ENCODE results near the gene CIITA. TPM values are rescaled to one million over a fixed set of nuclear protein-coding genes. Genes with fewer than 3 reads are reported as not detected.

Gene CIITA
- total RNA-seq, 1 experiment from 2014 or later: 0.26 TPM

DNA sequence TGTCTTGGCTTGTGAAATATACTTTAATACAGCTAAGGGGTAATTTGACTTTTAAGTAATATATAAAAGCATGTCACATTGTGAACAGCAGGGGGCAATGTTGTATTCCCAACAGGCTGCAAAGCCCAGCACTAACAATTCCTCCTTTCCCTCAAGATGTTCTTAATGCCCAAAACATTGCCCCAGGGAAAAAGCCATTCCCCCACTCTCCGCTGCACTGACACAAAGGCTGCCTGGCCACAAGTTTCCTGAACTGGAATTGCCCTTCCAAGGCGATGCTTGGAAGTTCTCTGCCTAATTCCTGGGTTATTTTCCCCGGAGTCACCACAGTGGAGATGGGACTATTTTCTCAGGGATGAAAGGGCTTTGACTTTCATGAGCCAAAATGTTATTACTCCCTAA, 94.6 kb downstream of the CIITA start:
- no peak overlapping the region for H3K4me3 Mint-ChIP-seq
- TF ChIP-seq ZNF219 (CRISPR knock-in tag; IDR thresholded peaks at IDR 0.05; ENCODE audit: borderline replicate concordance) (no peak), GABPB1 (CRISPR knock-in tag; IDR thresholded peaks at IDR 0.05) (peak; percentile 6; the same call in 1 of the 2 replicates), ZNF416 (CRISPR knock-in tag; IDR thresholded peaks at IDR 0.05) (no peak)
- TF ChIP-seq, protein P1, sequence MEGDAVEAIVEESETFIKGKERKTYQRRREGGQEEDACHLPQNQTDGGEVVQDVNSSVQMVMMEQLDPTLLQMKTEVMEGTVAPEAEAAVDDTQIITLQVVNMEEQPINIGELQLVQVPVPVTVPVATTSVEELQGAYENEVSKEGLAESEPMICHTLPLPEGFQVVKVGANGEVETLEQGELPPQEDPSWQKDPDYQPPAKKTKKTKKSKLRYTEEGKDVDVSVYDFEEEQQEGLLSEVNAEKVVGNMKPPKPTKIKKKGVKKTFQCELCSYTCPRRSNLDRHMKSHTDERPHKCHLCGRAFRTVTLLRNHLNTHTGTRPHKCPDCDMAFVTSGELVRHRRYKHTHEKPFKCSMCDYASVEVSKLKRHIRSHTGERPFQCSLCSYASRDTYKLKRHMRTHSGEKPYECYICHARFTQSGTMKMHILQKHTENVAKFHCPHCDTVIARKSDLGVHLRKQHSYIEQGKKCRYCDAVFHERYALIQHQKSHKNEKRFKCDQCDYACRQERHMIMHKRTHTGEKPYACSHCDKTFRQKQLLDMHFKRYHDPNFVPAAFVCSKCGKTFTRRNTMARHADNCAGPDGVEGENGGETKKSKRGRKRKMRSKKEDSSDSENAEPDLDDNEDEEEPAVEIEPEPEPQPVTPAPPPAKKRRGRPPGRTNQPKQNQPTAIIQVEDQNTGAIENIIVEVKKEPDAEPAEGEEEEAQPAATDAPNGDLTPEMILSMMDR (IDR thresholded peaks at IDR 0.05): peak; percentile 43
- ATAC-seq (peak; percentile 90), DNase-seq (ENCODE audit: low spot score) (peak; percentile 46)
- H3K27me3 Mint-ChIP-seq (ENCODE audit: low read depth): no peaks in the 10 kb centered on the region
- H3K9me3 Mint-ChIP-seq: no peaks in the 10 kb centered on the region
- CTCF ChIA-PET: interaction anchor here (0.5 to 1.7 kb wide), 28 partner anchors 8 to 434 kb away, joined by 3 to 17 read pairs (median 4); partner anchors contain the start of genes DEXI and SOCS1
- POLR2A ChIA-PET: no interaction called here
- no peak overlapping the region for H3K27ac Mint-ChIP-seq
- no peaks in the 10 kb centered on the region; the same call in 1 of the 2 replicates for H3K36me3 Mint-ChIP-seq
- peaks cover 5% of the 10 kb centered on the region for H3K4me1 Mint-ChIP-seq

DNA sequence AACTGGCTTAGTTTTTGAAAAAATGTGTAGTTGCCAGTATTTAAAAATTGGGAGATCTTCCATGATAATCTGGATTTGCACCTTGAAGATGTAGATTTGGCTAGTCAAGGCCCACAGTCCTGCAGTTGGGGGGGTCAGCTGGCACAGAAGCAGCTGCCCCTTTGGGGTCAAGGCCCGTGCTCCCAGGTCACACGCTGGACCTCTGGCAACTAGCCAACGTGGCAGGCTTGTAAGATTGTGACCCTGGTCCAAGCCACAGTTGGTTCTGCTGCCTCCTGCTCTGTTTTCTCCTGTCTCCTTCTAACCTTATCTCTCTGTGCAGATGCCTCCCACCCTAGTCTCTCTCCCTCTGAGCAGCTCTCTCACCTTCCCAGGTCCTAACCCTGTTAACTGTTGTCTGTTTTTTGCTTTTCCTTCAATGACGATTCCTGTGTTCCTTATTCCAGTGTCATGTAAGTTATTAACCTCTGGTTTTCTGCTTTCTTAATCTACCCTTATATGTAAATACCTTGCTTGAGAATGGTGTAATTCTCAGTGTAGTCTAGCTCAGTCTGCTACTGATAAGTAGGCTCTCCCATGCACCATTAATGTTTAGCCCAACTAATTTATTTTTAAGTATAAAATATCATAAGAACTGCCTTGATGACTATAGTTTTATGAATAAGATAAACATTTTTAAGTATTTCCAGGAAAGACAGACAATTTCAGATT, 95.3 kb downstream of the CIITA start:
- H3K27me3 Mint-ChIP-seq (ENCODE audit: low read depth): no peaks in the 10 kb centered on the region
- POLR2A ChIA-PET: no interaction called here
- CTCF ChIA-PET: interaction anchor here (0.5 to 1.7 kb wide), 5 partner anchors 11 to 283 kb away, joined by 3 to 16 read pairs (median 3); partner anchors contain the start of genes DEXI and SOCS1
- TF ChIP-seq GRHL2 (CRISPR knock-in tag; IDR thresholded peaks at IDR 0.05; ENCODE audit: insufficient replicate concordance, severe bottlenecking) (no peak), IRF2 (CRISPR knock-in tag; IDR thresholded peaks at IDR 0.05; ENCODE audit: borderline replicate concordance, low read depth) (no peak), OVOL2 (CRISPR knock-in tag; IDR thresholded peaks at IDR 0.05; ENCODE audit: borderline replicate concordance) (no peak), ZNF423 (CRISPR knock-in tag; IDR thresholded peaks at IDR 0.05) (no peak), NFYB (CRISPR knock-in tag; conservative IDR thresholded peaks at IDR 0.05; ENCODE audit: low read depth) (no peak), TEAD1 (CRISPR knock-in tag; IDR thresholded peaks at IDR 0.05) (no peak), CREM (CRISPR knock-in tag; IDR thresholded peaks at IDR 0.05) (no peak), ESRRA (CRISPR knock-in tag; IDR thresholded peaks at IDR 0.05; ENCODE audit: borderline replicate concordance) (no peak), JAZF1 (CRISPR knock-in tag; IDR thresholded peaks at IDR 0.05) (no peak), NR1H2 (CRISPR knock-in tag; IDR thresholded peaks at IDR 0.05) (no peak), RELA (CRISPR knock-in tag; IDR thresholded peaks at IDR 0.05; ENCODE audit: borderline replicate concordance) (no peak)
- TF ChIP-seq, protein P2, sequence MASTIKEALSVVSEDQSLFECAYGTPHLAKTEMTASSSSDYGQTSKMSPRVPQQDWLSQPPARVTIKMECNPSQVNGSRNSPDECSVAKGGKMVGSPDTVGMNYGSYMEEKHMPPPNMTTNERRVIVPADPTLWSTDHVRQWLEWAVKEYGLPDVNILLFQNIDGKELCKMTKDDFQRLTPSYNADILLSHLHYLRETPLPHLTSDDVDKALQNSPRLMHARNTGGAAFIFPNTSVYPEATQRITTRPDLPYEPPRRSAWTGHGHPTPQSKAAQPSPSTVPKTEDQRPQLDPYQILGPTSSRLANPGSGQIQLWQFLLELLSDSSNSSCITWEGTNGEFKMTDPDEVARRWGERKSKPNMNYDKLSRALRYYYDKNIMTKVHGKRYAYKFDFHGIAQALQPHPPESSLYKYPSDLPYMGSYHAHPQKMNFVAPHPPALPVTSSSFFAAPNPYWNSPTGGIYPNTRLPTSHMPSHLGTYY (CRISPR knock-in tag; IDR thresholded peaks at IDR 0.05): no peak
- TF ChIP-seq, protein P3, sequence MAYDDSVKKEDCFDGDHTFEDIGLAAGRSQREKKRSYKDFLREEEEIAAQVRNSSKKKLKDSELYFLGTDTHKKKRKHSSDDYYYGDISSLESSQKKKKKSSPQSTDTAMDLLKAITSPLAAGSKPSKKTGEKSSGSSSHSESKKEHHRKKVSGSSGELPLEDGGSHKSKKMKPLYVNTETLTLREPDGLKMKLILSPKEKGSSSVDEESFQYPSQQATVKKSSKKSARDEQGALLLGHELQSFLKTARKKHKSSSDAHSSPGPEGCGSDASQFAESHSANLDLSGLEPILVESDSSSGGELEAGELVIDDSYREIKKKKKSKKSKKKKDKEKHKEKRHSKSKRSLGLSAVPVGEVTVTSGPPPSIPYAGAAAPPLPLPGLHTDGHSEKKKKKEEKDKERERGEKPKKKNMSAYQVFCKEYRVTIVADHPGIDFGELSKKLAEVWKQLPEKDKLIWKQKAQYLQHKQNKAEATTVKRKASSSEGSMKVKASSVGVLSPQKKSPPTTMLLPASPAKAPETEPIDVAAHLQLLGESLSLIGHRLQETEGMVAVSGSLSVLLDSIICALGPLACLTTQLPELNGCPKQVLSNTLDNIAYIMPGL (CRISPR knock-in tag; IDR thresholded peaks at IDR 0.05): no peak
- TF ChIP-seq, protein P4, sequence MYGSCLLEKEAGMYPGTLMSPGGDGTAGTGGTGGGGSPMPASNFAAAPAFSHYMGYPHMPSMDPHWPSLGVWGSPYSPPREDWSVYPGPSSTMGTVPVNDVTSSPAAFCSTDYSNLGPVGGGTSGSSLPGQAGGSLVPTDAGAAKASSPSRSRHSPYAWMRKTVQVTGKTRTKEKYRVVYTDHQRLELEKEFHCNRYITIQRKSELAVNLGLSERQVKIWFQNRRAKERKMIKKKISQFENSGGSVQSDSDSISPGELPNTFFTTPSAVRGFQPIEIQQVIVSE (CRISPR knock-in tag; IDR thresholded peaks at IDR 0.05; ENCODE audit: borderline replicate concordance): no peak
- no peaks in the 10 kb centered on the region; the same call in 1 of the 2 replicates for H3K36me3 Mint-ChIP-seq
- no peaks in the 10 kb centered on the region for H3K9me3 Mint-ChIP-seq
- DNase-seq (ENCODE audit: low spot score): no peak
- no peak for ATAC-seq
- no peak overlapping the region for H3K4me3 Mint-ChIP-seq
- peak overlapping the region; percentile 35 for H3K27ac Mint-ChIP-seq
- H3K4me1 Mint-ChIP-seq: peaks cover 5% of the 10 kb centered on the region
